ENCODE data around the gene ZNF343.
"Not testable (repeated sequence)": the region's sequence is repeated elsewhere in the genome, so short reads cannot be mapped to it uniquely, and the experiment has no call there.

ZNF343 gene

DNA sequence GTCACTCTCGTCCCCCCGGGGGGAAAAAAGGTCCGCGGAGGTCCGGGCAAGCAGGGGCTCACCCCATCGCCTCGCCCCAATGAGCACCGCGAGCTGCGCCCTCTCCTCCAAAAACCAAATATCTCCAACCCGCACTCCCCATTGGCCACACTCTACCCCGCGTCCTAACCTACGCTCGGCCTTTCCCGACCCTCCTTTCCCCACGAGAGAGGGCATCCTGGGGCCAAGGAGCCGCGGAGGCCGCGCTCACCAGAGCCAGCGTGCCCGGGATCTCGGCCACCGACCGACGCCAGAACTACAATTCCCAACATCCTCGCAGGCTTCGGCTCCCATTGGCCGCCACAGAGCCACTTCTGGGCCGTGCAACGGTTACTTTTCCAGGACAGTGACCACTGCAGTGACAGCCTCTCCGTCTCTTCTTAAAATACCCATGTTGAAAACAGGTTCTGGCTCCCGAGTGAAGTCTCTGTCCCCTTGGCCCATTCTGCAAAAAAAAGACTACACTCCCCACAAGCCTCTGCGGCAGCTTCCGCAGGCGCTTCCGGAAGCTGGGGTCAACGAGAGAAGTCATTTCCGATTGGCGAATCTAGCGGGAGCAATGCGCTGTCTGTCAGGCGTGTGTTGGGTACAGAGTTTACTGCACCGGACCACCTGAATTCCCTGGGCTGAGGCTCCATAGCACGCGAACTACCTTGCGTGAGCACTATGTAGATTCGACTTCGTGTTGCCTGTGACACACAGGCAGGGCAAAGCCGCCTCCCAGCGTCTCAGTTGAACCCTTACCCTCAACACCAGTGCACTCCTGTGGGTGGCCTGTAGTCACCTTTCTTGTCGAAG is at the start of gene ZNF343:
ZNF343 (minus strand) TSS at position 285 of the 837 bp plus-strand sequence. CDS start 15,020 bp downstream, outside the sequence.
- DNase-seq (ENCODE audit: low read depth), result peak; percentile 67

DNA sequence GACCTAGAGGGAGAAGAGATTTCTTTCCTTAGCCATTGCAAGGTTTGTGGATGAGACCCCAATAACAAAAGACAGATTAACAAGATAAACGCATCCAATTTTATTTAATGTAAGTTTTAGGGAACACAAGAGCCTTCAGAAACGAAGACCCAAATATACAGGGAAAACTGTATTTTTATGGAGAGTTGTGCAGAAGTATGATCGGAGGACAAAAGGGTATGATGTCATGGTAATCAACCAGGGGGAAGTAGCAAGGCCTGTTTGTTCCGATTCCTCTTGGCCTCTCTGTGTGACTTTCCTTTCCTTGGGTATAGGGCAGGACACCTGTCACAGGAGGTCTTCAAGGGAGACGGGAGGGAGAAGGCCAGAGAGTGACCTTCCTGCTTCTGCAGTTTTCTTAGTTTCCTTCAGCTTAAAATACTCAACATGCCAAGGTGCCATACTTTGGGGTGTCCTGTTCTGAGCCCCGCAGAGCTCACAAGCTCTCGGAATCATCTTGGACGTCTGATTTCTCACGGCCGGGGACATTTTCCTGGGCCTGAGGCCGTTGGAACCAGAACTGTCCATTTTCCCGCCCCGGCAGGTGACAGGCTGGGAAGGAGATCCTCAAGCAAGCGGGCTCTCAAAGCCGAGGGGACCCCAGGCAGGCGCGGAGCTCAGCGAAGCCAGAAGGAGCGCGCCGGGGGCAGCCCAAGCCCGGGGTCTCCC is 49.3 kb upstream of the ZNF343 start:
- DNase-seq (ENCODE audit: low read depth), result no peak

GRCh38 chr20:2545594-2545993 is 36.9 kb upstream of the ZNF343 start:
- DNase-seq (ENCODE audit: low read depth), result no peak

DNA sequence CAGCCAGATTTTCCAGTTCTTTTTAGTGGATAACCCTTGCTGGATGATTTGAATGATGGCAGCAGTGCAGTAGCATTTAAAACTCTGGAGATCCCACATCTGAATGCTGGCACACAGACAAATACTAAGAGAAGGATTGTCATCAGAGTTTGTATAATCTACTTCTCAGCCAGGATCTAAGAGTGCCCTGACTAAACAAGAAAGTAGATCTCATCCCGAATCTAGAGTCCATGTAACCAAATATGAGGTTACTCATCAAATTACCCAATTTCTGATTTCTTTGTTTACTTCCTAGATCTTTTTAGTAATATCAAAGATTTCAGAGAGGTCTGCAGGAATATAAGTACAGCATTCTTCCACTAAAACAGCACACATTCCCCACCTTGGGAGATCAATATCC is 35.5 kb upstream of the ZNF343 start:
- DNase-seq (ENCODE audit: low read depth), result no peak

GRCh38 chr20:2542361-2542760 is 33.6 kb upstream of the ZNF343 start:
- DNase-seq (ENCODE audit: low read depth), result no peak

DNA sequence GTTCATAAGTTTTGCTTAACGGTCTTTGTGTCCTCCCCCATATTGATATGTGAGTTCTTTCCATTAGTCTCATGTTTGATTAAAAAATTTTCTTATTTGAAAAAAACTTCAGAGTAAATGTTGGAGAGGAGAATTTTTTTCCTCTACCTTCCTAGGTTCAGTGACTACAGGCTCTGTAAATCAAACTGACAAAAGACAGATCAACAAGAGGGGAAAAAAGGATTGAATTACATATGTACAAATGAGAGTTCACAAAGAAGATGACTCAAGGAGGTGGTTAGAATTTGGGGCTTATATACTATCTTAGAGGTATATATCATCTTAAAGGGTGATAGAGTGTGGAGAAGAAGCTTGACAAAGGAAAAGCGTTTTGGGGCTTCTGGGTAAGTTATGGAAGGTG is 33.2 kb upstream of the ZNF343 start:
- DNase-seq (ENCODE audit: low read depth), result no peak

DNA sequence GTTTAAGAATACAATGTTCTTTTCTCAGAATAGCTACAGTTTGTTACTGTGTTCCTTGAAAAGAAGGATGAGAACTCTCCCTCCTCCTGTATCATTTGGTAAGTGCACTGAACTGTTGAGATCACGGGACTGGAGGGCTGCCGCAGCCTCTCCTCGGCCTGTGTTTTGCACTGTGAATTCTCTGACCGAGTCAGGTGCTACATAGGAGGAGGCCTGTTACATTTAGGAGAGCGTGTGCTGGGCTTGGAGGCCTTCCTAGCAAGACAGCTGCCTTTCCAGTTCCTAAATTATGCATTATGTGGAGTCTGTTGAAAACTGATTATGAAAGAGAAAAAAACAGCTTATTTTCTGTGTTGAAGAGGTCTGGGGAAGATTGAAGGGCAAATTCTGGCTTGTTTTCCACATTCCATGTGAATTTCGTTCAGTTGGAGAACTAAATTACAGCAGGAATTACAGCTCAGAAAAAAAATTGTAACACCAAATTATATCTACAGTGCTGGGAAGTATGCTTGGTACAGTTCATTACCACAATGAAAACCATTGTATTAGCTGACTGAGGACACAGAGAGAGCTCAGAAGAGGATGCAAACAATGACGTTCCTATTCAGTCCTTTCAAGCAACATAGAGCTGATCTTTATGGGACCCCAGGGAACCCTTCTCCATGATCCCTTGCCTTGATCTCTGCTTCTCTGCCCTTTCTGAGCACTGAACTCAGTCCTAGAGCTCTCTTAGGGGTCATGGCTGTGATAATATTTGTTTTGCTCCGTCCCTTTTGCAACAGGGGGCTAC is 30.4 kb upstream of the ZNF343 start:
- no peak for DNase-seq (ENCODE audit: low read depth)

DNA sequence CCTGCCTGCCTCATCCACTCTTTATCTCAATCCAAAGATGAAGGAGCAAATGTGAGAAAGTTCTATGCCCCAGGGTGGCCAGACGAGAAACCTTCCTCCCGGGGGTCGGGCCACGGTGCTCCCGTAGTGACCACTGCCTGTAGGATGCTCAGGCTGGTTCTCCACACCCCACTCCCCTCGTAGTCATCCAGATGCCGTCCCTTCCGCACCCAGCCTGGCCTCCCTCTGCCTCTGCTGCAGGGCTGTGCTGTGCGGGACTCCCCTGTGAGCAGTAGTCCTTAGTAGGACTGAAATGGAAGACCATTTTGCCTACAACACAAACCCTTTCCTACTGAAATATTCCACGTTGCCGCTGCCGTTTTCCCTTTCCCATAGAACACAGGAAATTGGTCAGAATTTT is 29.6 kb upstream of the ZNF343 start:
- DNase-seq (ENCODE audit: low read depth), result no peak

GRCh38 chr20:2537101-2537500 is 28.4 kb upstream of the ZNF343 start:
- no peak for DNase-seq (ENCODE audit: low read depth)

DNA sequence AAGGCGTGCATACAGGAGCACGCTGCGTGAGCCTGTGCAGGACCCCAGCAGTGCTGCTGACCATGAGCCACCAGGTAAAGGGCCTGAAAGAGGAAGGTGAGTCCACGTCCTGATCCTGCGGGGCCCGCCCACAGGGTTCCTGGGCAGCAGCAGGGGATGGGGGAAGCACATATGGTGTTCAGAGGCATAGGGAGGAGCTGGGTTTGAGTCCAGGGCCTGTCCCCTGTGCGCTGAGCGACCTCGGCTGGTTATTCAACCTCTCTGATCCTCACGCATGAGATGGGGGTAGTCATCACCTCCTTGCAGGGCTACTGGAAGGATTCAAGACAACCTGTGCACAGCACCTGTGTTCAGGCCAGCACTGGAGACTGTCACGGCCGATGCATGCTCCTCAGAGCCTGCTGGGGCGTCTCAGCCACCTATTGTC is 27.9 kb upstream of the ZNF343 start, which contains the start of gene TMC2:
TMC2 (plus strand) TSS at position 14 of the 427 bp plus-strand sequence; CDS start at position 63, 49 bp downstream.
- DNase-seq (ENCODE audit: low read depth), result no peak

- DNase-seq (ENCODE audit: low read depth), result no peak
Measured at GRCh38 chr20:2535711-2536559, 27.2 kb upstream of the ZNF343 start.

GRCh38 chr20:2533118-2533517 is 24.4 kb upstream of the ZNF343 start:
- no peak for DNase-seq (ENCODE audit: low read depth)

- no peak for DNase-seq (ENCODE audit: low read depth)
Measured at GRCh38 chr20:2528671-2529271, 20.1 kb upstream of the ZNF343 start.

DNA sequence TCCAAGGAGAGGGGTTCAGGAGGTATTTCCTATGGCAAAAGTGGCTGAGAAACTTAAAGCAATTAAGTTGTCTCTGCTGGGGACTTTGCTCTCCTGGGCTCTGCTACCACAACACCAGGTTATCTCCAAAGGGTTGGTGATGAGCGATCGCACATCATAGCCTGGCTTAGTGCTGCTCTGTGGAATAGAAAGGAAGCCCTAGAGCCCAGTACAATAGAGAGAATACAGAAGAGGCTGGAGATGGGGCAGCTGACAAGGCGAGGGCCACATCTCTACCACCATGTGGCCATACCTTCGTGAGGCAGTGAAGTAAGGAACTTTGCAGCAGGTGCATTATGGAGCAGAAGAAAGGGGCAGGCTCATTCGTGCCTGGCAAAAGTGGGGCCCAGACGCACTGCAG is 19.0 kb upstream of the ZNF343 start:
- DNase-seq (ENCODE audit: low read depth), result no peak

DNA sequence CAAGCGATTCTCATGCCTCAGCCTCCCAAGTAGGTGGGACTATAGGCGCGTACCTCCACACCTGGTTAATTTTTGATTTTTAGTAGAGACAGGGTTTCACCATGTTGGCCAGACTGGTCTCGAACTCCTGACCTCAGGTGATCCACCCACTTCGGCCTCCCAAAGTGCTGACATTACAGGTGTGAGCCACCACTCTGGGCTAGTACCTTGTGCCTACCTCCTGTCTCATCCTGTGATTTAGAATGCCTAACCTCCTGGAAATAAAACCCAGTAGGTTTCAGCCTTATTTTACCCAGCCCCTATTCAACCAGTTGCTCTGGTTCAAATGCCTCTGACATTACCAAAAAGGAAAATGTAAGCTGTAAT is 17.5 kb upstream of the ZNF343 start:
- not testable (repeated sequence) for DNase-seq (ENCODE audit: low read depth)

DNA sequence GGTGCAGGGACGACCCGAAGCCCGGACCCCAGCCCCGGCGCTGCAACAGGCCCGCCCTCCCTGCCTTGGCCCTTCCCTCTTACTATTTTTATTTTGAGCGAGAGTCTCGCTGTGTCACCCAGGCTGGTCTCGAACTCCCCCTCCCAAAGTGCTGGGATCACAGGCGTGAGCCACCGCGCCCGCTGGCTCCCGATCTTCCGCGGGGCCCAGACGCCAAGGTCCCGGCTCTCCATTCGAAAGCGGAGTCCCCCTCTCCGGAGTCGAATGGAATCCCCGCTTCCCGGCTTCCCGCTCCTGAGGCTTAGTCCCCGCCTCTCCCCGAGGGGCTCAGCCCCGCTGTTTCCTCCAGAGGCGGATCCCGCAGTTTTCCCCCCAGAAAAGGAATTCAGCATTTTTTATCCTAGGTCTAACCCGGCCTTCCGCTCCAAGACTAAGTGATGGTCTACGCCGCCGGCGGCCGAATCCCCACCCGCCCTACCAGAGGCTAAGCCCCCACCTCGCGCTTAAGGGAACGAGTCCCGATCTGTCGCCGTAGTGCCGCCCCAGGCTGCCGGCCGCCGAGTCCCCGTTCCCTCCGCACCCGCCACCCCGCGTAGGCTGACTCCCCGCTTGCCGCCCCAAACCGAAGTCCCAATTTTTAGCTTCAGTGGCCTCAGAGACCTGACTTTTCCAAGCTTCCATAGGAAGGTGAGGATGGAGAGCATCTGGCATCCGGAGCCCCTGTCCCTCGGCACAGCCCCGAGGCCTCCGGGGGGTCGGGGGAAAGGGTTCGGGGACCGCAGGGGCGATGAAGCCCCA is 16.2 kb upstream of the ZNF343 start:
- no peak for DNase-seq (ENCODE audit: low read depth)

DNA sequence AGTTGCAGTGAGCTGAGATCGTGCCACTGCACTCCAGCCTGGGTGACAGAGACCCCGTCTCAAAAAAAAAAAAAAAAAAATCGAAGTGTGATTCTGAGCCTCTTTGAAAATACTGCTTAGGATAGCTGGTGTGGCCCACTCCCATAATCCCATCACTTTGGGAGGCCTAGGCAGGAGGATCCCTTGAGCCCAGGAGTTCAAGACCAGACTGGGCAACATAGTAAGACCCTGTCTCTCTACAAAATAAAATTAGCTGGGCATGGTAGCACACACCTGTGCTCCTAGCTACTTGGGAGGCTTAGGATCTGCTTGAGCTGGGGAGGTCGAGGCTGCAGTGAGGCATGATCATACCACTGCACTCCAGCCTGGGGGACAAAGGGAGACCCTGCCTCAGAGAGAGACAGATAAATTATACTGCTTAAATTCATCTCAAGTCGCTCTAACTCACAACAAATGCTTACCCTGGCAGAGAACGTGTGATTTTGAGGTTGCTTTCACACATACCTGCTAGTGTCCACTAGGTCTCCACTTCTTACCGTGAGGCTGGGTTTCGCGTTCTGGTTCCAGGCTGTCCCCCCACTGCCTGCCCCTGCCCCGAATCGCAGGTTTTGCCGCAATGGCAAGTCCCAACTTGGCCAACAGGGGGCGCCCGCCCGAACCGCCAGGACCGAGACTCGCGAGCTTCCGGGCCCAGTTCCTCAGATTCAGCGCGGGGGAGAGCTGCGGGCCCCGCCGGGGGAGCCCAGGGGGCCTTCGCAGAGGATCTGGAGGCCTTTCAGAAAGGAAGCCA is 15.4 kb upstream of the ZNF343 start:
- peak; percentile 82 for DNase-seq (ENCODE audit: low read depth)

DNA sequence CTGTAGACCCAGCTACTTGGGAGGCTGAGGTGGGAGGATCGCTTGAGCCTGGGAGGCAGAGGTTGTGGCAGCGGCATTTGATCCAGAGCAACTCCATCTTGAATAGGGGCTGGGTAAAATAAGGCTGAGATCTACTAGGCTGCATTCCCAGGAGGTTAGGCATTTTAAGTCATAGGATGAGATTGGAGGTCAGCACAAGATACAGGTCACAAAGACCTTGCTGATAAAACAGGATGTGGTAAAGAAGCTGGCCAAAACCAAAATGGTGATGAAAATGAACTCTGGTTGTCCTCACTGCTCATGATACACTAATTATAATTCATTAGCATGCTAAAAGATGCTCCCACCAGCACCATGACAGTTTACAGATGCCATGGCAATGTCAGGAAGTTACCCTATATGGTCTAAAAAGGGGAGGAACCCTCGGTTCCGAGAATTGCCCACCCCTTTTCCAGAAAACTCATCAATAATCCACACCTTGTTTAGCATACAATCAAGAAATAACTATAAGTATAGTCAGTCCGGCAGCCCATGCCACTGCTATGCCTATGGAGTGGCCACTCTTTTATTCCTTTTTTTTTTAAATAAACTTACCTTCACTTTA is 14.2 kb upstream of the ZNF343 start:
- DNase-seq (ENCODE audit: low read depth), result not testable (repeated sequence)
